ENCODE results near the gene DBN1.

The DBN1 gene

DNA sequence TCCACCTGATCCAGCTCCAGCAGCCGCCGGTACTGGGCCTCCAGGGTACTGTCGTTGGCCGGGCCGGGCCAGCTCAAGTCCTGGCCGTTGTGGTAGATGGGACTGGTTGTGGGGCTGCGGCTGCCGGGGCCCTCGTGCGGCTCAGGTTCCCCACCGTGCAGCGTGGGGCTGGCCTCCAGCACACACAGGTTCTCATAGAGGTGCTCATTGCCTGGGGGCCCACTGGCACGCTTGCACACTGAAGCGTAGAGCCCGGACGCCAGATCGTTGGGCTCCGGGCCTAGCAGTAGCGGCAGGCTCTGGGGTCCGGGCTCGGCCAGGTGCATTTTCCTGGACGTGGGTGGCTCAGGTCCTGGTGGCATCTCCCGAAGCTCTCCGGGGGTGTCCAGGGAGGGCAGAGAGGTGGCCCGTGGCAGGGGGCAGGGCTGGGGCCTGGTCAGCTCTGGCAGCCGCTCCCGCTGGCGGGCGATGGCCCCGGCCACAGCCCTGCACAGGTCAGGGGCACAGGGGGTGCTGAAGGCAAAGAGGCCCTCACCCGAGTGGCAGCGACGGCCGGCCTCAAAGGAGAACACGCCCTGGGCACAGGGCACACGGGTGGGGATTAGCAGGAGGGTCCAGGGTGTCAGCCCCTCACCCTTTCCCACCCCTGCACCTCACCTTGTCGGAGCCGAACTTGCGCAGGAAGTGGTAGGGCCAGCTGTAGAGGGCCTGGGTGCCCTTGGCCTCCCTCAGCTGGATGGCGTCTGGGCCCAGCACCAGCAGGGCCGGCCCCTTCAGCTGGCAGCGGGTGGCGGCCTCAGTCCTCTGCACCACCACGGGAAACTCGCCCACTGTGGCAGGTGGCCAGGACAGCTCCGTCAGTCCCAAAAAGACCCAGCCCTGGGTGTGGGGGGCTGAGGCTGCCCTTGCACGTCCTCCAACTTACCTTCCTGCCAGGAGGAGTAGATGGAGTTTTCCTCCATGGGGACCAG, 30.9 kb upstream of the DBN1 start:
- no peak for DNase-seq

DNA sequence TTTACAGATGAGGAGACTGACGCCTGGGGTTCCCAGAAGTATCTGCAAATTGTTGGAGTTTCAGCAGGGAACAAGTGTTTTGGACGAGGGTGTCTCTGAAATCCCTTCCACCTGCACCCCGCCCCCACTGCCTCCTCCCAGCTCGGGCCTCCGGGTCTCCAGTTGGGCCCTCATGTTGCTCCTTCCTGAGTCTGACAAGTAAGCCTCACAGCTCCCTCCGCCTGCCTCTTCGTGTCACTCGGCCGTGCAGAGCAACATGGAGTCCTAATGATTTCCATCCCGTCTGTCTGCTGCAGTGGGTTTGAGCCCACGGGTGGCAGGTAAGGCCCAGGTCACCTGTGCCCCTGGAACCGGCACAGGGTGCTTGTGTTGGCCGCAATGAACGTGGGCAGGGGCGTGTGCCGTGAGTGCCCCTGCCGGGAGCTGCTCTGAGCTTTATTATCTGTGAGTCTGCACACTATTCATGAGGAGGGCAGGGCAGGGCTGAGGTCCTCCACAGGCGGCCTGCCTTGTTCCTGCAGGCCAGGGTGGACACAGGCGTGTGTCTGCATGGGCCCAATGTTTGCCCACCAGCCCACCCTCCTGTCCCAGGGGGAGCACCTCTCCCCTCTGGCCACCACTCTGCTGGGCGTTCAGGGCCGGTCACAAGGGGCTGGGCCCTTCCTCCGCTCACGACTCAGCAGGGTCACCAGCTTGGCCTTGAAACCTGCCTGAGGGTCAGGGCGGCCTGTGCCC, 30.1 kb upstream of the DBN1 start:
- no peak for DNase-seq

GRCh38 chr5:177502886-177503285, 29.5 kb upstream of the DBN1 start:
- DNase-seq = no peak

- no peak for DNase-seq
Measured at GRCh38 chr5:177501874-177502678, 28.6 kb upstream of the DBN1 start.

DNA sequence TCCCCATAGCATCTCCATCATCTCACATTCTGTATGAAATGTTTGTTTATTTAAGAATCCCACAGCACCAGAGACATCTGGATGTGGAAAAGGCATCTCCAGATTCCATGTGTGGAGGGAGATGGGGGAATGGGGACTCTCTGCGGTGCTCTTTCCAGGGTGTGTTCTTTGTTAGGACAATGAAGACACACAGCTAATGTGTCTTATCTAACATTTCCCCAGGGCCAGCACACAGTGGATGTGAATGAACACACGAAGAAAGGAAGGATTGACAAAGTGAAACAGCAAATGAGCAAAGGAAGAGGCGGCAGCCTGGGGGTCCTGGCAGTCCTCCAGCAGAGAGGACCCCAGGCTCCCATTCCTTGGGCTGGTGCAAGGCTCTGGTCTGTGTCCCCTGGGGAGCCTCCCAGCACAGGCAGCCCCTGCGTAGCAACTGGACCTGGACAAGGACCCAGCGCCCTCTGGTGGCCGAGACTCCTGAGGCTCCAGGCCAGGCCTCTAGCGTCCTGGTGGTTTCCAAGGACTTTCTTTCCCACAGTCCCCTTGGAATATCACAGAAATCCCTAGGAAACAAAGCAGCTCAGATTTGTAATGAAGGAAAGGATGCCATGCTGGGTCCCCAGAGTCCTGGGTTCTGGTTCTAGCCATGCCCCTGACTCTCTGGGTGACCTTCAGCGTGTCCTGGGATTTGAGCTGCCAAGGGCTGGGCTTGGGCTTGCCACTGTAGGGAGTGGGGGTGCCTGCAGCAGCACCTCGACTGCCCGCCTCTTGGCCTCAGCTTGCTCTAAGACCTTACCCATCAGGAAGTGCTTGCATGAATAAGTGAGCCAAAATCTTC, 27.5 kb upstream of the DBN1 start:
- DNase-seq = peak; percentile 18 to 84 (median 62)

DNA sequence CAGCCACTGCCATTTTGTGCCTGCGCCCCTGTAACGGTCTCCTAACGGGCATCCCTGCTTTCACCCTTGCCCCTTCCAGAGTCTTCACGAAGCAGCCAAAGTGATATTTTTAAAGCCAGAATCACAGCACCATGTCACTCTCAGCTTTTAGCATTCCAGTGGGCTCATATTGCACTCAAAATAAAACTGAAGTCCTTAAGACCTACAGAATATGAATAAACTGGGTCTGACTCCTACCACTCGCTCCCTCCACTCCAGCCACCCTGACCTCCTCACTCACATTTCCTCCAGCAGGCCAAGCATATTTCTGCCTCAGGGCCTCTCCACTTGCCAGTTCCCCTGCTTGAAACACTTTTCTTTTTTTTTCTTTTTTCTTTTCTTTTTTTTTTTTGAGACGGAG, 26.4 kb upstream of the DBN1 start:
- no peak for DNase-seq

GRCh38 chr5:177498013-177498787, 24.8 kb upstream of the DBN1 start:
- no peak for DNase-seq

DNA sequence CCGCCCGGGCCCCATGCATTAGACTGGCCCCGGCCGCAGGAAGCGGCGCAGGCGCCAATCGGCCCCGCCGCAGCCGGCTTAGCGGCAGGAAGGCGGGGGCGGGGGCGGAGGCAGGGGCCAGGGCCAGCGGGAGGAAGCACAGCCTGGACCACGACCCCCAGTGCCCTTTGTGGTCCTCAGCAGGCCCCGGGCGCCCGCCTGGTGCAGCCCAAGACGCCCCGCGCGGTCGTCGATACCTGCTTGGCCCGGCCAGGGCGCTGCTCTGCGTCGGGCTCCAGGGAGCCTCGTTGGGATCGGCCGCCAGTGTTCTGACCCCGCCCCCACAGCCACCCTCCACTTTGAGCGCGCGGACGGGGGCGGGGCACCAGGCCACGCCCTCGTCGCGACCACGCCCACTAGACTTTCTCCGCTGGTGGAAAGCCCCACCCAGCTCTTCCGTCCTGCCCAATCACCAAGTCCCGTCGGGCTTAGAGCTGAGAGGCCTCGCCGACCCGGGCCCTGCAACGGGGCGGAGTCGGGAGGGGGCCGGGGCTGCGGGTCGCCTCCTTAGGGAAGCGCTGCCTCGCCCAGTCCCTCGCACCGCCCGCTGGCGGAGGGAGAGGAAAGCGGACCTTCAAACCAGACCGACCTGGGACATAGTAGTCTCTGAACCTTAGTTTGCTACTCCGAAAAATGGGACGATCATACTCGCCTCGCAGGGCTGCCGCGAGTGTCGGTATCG, 24.0 kb upstream of the DBN1 start, which contains the start of gene PDLIM7:
TSS of gene PDLIM7 (minus strand) at position 313 of the 721 bp plus-strand sequence. CDS start 1,092 bp downstream, outside the sequence.
- peak in 12 of 14 donors; percentile 13 to 83 (median 68) for DNase-seq

GRCh38 chr5:177496727-177497291, 23.4 kb upstream of the DBN1 start:
- peak in 1 of 14 donors; percentile 46 for DNase-seq

DNA sequence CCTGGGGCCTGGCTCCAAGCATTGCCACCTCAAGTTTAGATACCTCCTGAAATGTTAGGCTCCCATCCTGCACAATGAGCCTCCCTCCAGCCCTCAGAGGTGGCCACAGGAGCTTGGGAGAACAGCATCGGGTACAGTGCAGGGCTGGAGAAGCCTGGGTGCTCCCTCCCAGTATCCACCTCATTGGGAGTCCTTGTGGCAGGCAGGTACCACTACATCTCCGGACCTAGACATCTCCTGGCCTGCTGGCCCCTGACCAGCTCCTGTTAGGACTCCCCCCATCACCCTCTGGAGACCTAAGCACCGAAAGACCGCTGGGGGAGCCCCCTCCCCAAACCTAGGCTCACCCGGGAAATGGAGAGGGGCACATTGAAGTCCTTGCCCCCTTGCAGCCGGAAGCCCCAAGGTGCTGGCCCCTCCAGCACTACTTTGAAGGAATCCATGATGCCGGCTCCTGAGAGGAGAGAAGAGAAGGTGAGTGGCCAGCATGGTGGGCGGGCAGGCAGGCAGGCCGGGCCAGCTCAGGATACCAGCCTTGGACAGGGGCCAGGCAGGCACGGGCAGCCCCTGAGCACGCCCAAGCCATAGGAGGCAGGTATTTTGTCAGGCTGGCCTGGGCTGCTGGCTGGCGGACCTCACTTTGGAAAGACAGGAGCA, 22.8 kb upstream of the DBN1 start:
- DNase-seq = no peak

- no peak for DNase-seq
Measured at GRCh38 chr5:177495243-177496060, 22.0 kb upstream of the DBN1 start.

DNA sequence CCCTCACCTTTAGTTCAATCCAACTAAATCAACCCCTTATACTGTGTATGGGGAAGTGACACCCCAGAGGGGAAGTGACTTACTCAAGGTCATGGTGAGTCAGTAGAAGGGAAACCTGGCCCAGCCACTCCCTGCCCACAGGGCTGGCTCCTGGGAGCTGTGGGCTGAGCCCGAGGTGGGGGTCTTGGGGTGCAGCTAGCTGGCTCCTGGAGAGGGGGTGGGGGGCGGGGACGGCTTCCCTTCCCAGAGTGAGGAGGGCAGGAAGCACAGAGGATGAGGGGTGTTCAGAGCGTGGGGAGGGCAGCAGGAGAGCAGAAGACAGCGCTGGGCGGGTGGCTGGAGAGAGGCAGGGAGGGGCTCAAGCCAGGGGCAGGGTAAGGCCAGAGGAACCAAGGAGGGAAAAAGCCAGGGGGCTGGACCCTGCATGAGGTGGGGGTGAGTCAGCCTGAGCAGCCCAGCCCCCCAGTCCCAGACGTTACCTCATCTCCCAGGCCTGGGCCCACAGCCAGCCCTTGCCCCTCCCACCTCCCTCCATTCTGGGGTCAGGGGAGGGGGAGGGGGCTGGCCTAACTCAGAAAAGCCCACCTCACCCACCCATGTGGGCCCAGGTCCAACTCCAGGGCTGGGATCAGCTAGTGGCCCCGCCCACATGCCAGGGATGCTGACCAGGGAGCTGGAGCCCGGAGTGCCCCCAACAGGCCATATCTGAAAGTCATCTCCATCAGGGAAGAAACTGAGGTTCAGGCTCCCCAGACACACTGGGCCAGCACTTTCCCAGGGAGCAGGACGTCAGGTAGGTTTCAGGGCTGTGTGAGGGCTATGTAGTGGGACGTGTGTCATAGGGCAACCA, 21.1 kb upstream of the DBN1 start:
- DNase-seq = peak in 1 of 14 donors; percentile 57

- no peak for DNase-seq
Measured at GRCh38 chr5:177493795-177494345, 20.4 kb upstream of the DBN1 start.

DNA sequence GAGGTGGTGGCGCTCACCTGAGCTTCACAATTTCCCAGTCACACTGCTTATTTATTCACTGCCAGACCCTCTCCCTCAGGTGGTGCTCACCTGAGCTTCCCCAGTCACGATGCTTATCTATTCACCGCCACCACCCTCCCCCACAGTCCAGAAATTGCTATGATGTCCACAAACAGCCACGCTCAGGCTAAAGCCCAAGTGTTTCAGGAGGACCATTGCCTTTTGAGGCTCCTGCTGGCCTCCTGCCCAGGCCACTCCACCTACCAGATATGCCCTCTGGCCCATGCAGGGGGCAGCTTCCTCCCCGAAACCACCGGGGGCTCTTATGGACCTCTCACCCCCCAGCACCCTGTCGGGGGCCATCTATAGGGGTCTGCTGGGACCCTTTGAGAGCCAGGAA, 19.4 kb upstream of the DBN1 start:
- DNase-seq = no peak

DNA sequence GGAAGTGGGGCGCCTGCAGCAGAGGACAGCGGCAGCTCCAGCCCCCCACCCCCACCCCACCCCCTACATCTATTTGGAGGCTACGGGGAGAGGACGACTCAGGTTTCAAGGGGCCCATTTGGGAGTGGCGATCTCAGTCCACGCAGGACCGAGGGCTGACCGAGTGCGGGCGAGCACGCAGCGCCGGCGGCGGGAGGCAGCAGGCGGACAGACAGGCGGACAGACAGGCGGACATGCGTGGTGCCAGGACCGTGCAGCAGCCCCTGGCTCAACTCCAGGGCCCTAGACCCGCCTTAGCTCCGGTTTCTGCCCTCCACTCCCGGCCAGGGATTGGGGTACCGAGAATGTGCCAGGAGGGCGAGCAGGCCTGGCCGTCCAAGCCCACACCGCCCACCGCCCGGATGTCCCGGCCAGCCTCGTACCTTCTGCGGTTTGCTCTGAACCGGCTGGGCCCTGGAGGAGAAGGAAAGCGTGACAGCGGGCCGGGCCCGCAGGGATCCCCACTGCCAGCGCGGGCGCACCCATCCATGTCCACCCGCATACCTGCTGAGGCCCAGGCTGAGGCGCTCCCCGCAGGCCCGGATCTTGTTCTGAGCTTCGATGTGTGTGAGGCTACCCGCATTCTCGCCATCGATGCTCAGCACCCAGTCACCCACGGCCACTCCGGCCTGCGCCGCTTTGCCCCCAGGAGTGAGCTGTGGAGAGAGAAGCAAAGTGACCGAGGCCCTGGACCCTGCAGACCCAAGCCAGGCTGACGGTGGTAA, 18.7 kb upstream of the DBN1 start:
- no peak for DNase-seq

- DNase-seq = no peak
Measured at GRCh38 chr5:177491429-177491945, 18.1 kb upstream of the DBN1 start.

Data from C1 segment of cervical spinal cord (tissue), 14 donors.